Muscle of leg (tissue), 11 donors: Measurements from ENCODE around the gene DUSP3. TPM values are rescaled to one million over a fixed set of nuclear protein-coding genes. Genes with fewer than 3 reads are reported as not detected.

Experiments used
- DNase-seq: peaks from one replicate; pipeline ENCODE4 v3.0.0; 2013
- H3K27ac ChIP-seq: one replicate; pipeline ENCODE4 v1.5.1; 2013; ENCODE audit warnings: mild to moderate bottlenecking, low read length, control low read depth
- H3K27me3 ChIP-seq: one replicate; pipeline ENCODE4 v1.6.1; 2013; ENCODE audit warnings: low read length; ENCODE audit not compliant: control insufficient read depth, insufficient read depth
- H3K36me3 ChIP-seq: one replicate; pipeline ENCODE4 v1.6.1; 2013; ENCODE audit warnings: low read length; ENCODE audit not compliant: control insufficient read depth, insufficient read depth
- H3K4me1 ChIP-seq: one replicate; pipeline ENCODE4 v1.6.1; 2013; ENCODE audit warnings: low read length; ENCODE audit not compliant: control insufficient read depth, insufficient read depth
- H3K4me3 ChIP-seq: one replicate; pipeline ENCODE4 v1.5.1; 2013; ENCODE audit warnings: low read length, control low read depth
- H3K9me3 ChIP-seq: replicated peaks from 2 replicates; pipeline ENCODE4 v1.6.1; 2013; ENCODE audit warnings: low read depth, low read length; ENCODE audit not compliant: control insufficient read depth
- WGBS: methylation state at CpG from one replicate; pipeline ENCODE4 v1.1.5; 2013; ENCODE audit warnings: missing lambda C conversion rate; ENCODE audit not compliant: insufficient coverage; 5-methylcytosine and 5-hydroxymethylcytosine counted together
- polyA plus RNA-seq, 8 donors: library from polyadenylated mRNA; unstranded; fragments of 120-200 nt; gene quantifications; one replicate each; pipeline versions ENCODE4 v1.2.1 to v1.2.3, GENCODE V29; 2013; ENCODE audit warnings: inconsistent platforms in 1 of 8, low replicate concordance in 1 of 8; ENCODE audit not compliant: insufficient read length in 8 of 8, insufficient read depth in 1 of 8
- total RNA-seq: library from RNA; stranded (reverse); fragments of 120-200 nt; gene quantifications from one replicate; pipeline ENCODE4 v1.2.4, GENCODE V29; 2013

Gene DUSP3
- total and polyA plus RNA-seq, 9 donors = 52.2 to 72.6 (median 64.9) TPM

DNA sequence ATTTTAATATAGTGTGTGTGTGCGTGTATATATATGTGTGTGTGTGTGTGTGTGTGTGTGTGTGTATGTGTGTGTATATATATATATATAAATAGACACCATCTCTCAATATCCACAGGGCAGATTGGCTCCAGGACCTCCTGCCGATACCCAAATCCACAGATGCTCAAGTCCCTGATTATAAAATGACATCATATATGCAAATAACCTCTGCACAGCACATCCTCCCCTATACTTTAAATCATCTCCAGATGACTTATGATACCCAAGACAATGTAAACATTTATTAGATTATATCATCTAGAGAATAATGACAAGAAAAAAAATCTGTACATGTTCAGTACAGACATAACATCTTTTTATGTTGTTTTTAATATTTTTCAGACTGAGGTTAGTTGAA, 7.8 kb downstream of the DUSP3 start:
- Histone ChIP-seq H3K9me3 (no peaks in the 10 kb centered on the region), H3K27me3 (no peaks in the 10 kb centered on the region), H3K27ac (no peak overlapping the region), H3K4me3 (no peak overlapping the region), H3K4me1 (peaks cover 33% of the 10 kb centered on the region), H3K36me3 (peaks cover 76% of the 10 kb centered on the region)
- no peak for DNase-seq
- WGBS = no CpG with 5 or more reads among the region's 2 CpGs

DNA sequence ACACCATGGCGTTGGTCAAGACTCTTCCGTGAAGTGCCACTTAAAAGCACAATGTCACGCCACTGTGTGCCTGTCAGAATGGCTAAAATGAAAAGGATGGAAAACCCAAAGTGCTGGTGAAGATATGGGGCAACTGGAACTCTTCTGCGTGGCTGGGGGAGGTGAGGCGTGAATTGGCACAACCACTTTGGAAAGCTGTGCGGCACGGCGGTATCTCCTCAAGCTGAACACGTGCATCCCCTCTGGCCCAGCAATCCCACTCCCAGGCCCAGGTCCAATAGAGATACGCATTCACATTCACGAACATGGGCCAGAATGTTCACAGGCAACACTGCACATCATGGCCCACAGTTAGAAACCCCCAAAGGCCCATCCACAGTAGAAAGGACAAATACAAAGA, 8.9 kb downstream of the DUSP3 start:
- H3K4me3 ChIP-seq = no peak overlapping the region
- no peaks in the 10 kb centered on the region for H3K9me3 ChIP-seq
- peaks cover 25% of the 10 kb centered on the region for H3K4me1 ChIP-seq
- H3K27me3 ChIP-seq = no peaks in the 10 kb centered on the region
- H3K27ac ChIP-seq = no peak overlapping the region
- peaks cover 68% of the 10 kb centered on the region for H3K36me3 ChIP-seq
- no peak for DNase-seq
- WGBS = 95% methylated on average over 11 of the region's 11 CpGs

DNA sequence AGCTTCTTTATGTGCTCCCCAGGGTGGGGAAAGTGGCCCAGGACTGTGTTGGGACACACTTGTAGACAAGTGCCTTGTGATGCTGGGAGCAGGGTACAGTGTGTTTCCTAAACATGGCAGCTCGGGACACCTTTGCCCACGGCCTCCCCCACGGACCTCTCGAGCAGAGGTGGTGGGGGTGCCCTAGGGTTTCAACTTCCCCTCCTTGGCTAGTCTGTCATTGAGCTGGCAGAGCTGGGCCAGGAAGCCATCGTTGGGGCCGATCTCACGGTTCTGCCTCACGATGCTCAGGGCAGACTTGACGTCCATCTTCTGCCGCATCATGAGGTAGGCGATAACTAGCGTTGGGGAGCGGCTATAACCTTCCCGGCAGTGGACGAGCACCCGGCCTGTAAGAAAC, 9.4 kb downstream of the DUSP3 start:
- 89% methylated on average over 16 of the region's 16 CpGs for WGBS
- Histone ChIP-seq H3K27ac (peak overlapping the region; percentile 39), H3K4me3 (no peak overlapping the region), H3K4me1 (peaks cover 21% of the 10 kb centered on the region), H3K9me3 (no peaks in the 10 kb centered on the region), H3K27me3 (no peaks in the 10 kb centered on the region), H3K36me3 (peaks cover 64% of the 10 kb centered on the region)
- no peak for DNase-seq

DNA sequence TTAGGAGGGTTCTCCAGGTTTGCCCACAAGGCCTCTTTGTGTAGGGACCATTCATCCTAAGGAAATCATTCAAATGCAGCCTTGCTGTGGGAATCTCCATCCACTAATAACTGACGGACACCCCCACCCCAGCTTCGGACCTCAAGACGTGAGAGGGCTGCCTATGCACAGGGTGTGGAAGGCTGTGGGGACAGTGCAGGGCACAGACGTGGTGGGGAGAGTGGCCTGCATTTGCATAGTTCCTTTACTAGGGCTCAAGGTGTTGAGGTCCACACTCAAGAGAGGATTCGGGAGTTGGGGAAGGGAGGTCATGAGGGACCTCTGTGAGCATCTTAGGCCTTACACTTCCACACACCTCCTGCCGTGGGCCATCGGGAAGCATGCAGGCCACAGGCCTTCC, 9.8 kb downstream of the DUSP3 start:
- Histone ChIP-seq H3K27ac (peak overlapping the region; percentile 39), H3K36me3 (peaks cover 59% of the 10 kb centered on the region), H3K27me3 (no peaks in the 10 kb centered on the region), H3K4me1 (peaks cover 16% of the 10 kb centered on the region), H3K4me3 (no peak overlapping the region), H3K9me3 (no peaks in the 10 kb centered on the region)
- WGBS = no CpG with 5 or more reads among the region's 7 CpGs
- DNase-seq = no peak

DNA sequence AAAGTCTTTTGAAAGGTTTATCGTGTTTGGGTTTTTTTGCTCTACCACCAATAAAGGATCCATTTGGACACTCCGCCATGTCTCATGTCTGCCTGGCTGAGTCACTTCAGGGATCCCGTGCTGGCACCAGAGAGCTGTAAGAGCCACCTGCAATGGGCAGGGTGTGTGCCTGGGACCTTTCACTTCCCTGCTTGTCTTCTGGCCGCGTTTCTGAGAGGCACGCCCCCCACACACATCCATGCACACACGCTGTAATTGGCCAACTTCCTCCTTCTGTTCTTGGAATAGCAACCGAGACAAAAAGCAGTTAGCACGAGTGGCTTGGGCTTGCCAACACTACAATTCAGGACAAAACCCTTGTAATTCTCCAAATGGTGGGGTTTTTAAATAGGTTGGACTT, 10.4 kb downstream of the DUSP3 start:
- WGBS = 67% methylated on average over 6 of the region's 9 CpGs
- H3K36me3 ChIP-seq = peaks cover 56% of the 10 kb centered on the region
- H3K27me3 ChIP-seq = no peaks in the 10 kb centered on the region
- peaks cover 12% of the 10 kb centered on the region for H3K4me1 ChIP-seq
- H3K27ac ChIP-seq = peak overlapping the region; percentile 39
- H3K9me3 ChIP-seq = no peaks in the 10 kb centered on the region
- no peak overlapping the region for H3K4me3 ChIP-seq
- peak; percentile 76 for DNase-seq

DNA sequence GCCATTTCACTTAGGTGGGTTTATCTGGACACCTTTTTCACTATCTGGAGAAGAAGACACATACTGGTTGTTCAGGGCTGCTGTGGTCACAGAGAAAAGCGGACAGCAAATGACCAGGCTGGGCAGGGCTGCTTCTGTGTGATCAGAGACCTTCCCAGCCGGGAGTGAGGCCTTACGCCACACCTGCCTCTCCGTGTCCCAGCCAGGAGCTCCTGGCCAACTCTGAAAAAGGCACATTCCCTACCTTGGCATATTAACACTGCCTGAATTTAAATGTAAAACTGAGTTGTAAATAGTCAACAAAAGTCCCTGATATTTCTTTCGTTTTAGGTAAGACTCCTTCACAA, 11.1 kb downstream of the DUSP3 start:
- peaks cover 7% of the 10 kb centered on the region for H3K4me1 ChIP-seq
- H3K4me3 ChIP-seq = no peak overlapping the region
- H3K36me3 ChIP-seq = peaks cover 50% of the 10 kb centered on the region
- H3K27me3 ChIP-seq = no peaks in the 10 kb centered on the region
- WGBS = 86% methylated on average over 2 of the region's 5 CpGs
- no peak overlapping the region for H3K27ac ChIP-seq
- no peak for DNase-seq
- no peaks in the 10 kb centered on the region for H3K9me3 ChIP-seq

DNA sequence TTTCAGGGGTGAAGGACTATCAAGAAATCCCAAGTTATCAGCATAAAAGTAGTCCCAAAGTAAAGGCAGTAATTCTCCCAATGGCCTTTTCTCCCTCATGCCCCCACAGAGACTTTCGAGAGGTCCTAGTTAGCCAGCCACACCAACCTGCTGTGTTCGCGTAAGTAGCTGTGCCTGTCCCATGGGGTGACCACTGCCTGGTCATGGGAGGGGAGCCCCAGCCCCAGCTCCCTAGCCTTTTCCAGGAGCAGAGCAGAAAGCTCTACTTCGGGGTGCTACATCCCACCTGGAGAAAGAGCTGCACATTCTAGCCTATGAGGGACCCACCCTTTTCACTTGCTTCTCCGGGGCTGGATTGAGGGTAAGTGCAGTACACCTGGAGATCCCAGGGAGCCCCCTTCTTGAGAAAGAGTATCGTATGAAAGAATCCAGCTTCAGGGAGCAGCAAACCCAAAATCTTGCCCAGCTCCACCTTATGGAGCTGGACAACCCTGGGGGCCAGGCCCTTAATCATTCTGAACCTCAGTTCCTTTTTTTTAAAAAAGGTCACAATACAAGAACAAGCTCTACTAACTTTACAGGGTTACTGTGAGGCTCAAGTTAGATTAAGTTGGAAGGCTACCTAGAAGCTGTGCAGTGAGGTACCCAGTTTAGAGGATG, 11.6 kb downstream of the DUSP3 start:
- Histone ChIP-seq H3K4me1 (peaks cover 3% of the 10 kb centered on the region), H3K36me3 (peaks cover 45% of the 10 kb centered on the region), H3K9me3 (no peaks in the 10 kb centered on the region), H3K27ac (no peak overlapping the region), H3K4me3 (no peak overlapping the region), H3K27me3 (no peaks in the 10 kb centered on the region)
- WGBS = 85% methylated on average over 5 of the region's 6 CpGs
- no peak for DNase-seq

DNA sequence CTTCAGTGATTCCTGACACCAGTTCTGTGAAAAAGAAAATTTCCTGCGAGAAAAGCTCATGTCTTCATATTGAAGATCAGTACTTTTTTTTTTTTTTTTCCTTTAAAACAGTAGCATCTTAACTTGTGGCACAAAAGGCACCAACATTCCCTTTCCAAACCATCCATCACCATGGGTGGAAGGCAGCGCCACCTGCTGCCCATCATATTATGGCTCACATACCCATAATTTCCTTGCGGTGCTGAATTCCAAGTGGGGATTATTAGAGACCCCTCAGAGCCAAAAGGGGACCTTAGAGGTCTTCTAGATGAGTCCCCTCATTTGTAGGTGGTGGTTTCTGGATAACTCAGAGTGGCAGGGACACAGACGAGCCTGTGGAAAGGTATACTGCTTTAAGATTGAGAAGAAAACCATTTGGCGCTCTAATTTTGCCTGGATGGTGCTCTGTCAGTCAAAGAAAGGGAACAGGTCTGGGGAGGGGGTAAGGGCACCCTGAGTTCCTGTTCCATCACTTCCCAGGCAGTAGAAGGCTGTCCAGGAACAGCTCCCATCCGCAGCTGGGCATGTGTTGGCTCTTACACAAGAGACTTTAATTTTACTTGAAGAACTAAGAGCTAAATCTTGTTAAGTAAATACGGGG, 12.2 kb downstream of the DUSP3 start:
- Histone ChIP-seq H3K27me3 (no peaks in the 10 kb centered on the region), H3K27ac (no peak overlapping the region), H3K36me3 (peaks cover 38% of the 10 kb centered on the region), H3K4me3 (no peak overlapping the region), H3K9me3 (no peaks in the 10 kb centered on the region), H3K4me1 (no peaks in the 10 kb centered on the region)
- WGBS = 29% methylated on average over 4 of the region's 7 CpGs
- DNase-seq = peak; percentile 47

DNA sequence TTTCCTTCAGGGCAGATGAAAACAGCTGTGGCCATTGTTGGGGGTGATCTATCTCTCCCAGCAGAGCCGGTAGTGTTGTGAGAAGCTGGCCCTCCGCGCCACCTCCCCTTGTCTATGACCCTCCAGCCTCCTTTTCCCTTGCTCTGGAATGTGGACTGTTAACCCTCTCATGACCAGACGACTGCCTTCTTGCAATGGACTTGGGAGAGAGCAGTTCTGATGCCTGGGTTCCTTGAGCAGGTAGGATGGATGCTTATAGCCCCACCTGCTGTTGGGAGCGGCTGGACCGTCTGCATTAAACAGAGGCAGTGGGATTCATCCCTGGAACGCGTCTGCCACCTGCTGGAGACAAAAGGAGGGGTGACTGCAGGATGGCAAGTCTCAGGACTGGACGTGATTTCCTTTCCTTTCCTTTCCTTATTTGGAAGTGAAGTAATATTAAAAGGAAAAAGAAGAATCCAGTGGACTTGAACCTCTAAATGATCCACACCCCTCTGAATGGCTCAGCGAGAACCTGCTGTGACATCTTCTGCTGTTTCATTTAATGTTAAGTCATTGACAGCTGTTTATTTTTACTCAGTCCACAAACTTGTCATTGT, 18.4 kb downstream of the DUSP3 start:
- H3K4me3 ChIP-seq = no peak overlapping the region
- no peak overlapping the region for H3K27ac ChIP-seq
- peaks cover 45% of the 10 kb centered on the region for H3K27me3 ChIP-seq
- no peaks in the 10 kb centered on the region for H3K9me3 ChIP-seq
- DNase-seq = peak; percentile 93
- H3K36me3 ChIP-seq = no peaks in the 10 kb centered on the region
- 0% methylated on average over 2 of the region's 10 CpGs for WGBS
- H3K4me1 ChIP-seq = peaks cover 5% of the 10 kb centered on the region

DNA sequence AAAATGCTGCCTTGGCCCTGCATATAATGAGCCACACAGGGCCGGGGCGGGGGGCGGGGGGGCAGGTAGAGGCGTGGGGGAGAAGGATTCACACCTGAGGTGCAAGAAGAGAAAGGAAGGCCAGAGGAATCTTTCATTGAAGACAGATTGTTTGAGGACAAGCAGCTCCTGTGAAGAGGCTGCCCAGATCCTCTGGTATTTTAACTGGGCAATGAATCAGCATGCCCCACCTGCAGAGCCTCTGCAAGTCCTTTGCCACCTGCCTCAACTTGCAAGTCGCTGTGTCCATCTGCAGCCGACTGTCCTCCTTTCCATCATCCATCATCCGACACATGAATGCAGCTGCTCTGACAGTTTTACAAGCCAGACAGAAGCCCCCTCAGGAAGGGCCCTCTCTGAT, 18.9 kb downstream of the DUSP3 start:
- WGBS = 12% methylated on average over 4 of the region's 7 CpGs
- Histone ChIP-seq H3K27me3 (peaks cover 50% of the 10 kb centered on the region), H3K4me3 (no peak overlapping the region), H3K36me3 (no peaks in the 10 kb centered on the region), H3K4me1 (peaks cover 8% of the 10 kb centered on the region), H3K27ac (no peak overlapping the region), H3K9me3 (no peaks in the 10 kb centered on the region)
- DNase-seq = no peak
